Neural progenitor cell (in vitro differentiated cells): ENCODE data around the gene MYO1D. TPM values are rescaled to one million over a fixed set of nuclear protein-coding genes. Genes with fewer than 3 reads are reported as not detected.
A peak's percentile ranks its signal among the peaks of the same experiment; 100 is the strongest.

Experiments
- DNase-seq: peaks from one replicate; pipeline ENCODE4 v3.0.0-alpha.2; 2016; ENCODE audit warnings: low spot score
- H2AFZ ChIP-seq: fragments of 200-600 bp; sonication (generic); replicated peaks from 2 replicates; pipeline ENCODE4 v1.6.1; 2016; ENCODE audit warnings: antibody characterized with exemption
- H3F3A ChIP-seq: fragments of 200-600 bp; sonication (generic); 2 replicates; pipeline ENCODE4 v1.6.1; 2016; ENCODE audit warnings: antibody characterized with exemption, low read depth
- H3K27ac ChIP-seq: fragments of 200-600 bp; sonication (generic); 2 replicates; pipeline ENCODE4 v1.5.1; 2016; ENCODE audit warnings: mild to moderate bottlenecking
- H3K27me3 ChIP-seq: fragments of 200-600 bp; sonication (generic); 2 replicates; pipeline ENCODE4 v1.6.1; 2016; ENCODE audit warnings: mild to moderate bottlenecking, moderate library complexity
- H3K36me3 ChIP-seq: fragments of 200-600 bp; sonication (generic); 2 replicates; pipeline ENCODE4 v1.5.1; 2016
- H3K4me1 ChIP-seq: fragments of 200-600 bp; sonication (generic); 2 replicates; pipeline ENCODE4 v1.6.1; 2016; ENCODE audit warnings: mixed run types
- H3K4me2 ChIP-seq: fragments of 200-600 bp; sonication (generic); 2 replicates; pipeline ENCODE4 v1.6.1; 2016
- H3K4me3 ChIP-seq: fragments of 200-600 bp; sonication (generic); 2 replicates; pipeline ENCODE4 v1.5.1; 2016
- H3K79me2 ChIP-seq: fragments of 200-600 bp; sonication (generic); 2 replicates; pipeline ENCODE4 v1.6.1; 2016; ENCODE audit warnings: low read depth
- H3K9ac ChIP-seq: fragments of 200-600 bp; sonication (generic); 2 replicates; pipeline ENCODE4 v1.6.1; 2016
- H3K9me3 ChIP-seq: fragments of 200-600 bp; sonication (generic); 2 replicates; pipeline ENCODE4 v1.5.1; 2016; ENCODE audit warnings: low read depth
- H4K20me1 ChIP-seq: fragments of 200-600 bp; sonication (generic); 2 replicates; pipeline ENCODE4 v1.6.1; 2016; ENCODE audit warnings: low read depth
- H3K27ac Mint-ChIP-seq: 3 replicates; pipeline ENCODE4 v1.8.0; 2021; ENCODE audit warnings: mixed read lengths
- H3K27me3 Mint-ChIP-seq: 2 replicates; pipeline ENCODE4 v1.8.0; 2022; ENCODE audit warnings: low read depth, mild to moderate bottlenecking, inconsistent platforms, moderate library complexity, mixed read lengths; ENCODE audit not compliant: insufficient read depth
- H3K36me3 Mint-ChIP-seq: 3 replicates; pipeline ENCODE4 v1.8.0; 2021; ENCODE audit warnings: mixed read lengths
- H3K4me1 Mint-ChIP-seq: 3 replicates; pipeline ENCODE4 v1.8.0; 2021; ENCODE audit warnings: mixed read lengths
- H3K4me3 Mint-ChIP-seq: 3 replicates; pipeline ENCODE4 v1.8.0; 2021; ENCODE audit warnings: mild to moderate bottlenecking, moderate library complexity, mixed read lengths
- H3K9me3 Mint-ChIP-seq: 3 replicates; pipeline ENCODE4 v1.8.0; 2020; ENCODE audit warnings: mixed read lengths
- EZH2 ChIP-seq: fragments of 200-600 bp; sonication (generic); IDR thresholded peaks from 2 replicates; pipeline ENCODE4 v1.6.1; 2017; ENCODE audit warnings: antibody characterized with exemption, mild to moderate bottlenecking, moderate library complexity
- EZH2phosphoT487 ChIP-seq: fragments of 200-600 bp; sonication (generic); IDR thresholded peaks from 2 replicates; pipeline ENCODE4 v1.6.1; 2017; ENCODE audit warnings: antibody characterized with exemption
- total RNA-seq: library from RNA; depleted of rRNA; stranded (reverse); fragments of >200 nt; gene quantifications from 2 replicates; pipeline ENCODE4 v1.2.3, GENCODE V29; 2015; ENCODE audit warnings: low replicate concordance
- TF ChIP-seq, protein P1 (sequence below): fragments of 200-600 bp; sonication (generic); IDR thresholded peaks from 2 replicates; pipeline ENCODE4 v1.5.1; 2017; ENCODE audit warnings: antibody characterized with exemption, mild to moderate bottlenecking

MYO1D gene
- total RNA-seq, 1 donor from 2014 or later = 6.2 TPM

DNA sequence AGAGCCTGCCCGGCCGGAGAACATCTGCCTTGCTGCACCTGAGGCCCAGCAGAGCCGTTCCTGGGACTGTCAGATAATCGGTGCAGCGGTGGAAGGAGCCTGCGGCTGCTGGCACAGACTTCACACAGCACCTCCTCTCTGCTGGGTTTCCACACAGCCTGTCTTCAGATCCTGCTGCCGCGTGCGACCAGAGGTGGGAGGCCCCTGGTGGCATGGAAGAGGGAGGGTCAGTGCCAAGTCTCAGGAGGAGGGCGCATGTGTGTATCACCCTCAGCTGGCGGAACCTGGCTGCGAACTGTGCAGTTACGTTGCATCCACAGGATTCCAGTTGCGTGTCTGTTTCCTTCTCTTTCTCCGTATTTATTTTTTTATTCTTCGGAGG is 386.8 kb downstream of the MYO1D start:
- Histone ChIP-seq H2AFZ (no peak overlapping the region), H3K9me3 (no peaks in the 10 kb centered on the region), H4K20me1 (peaks cover 36% of the 10 kb centered on the region), H3K27ac (no peak overlapping the region), H3F3A (peaks cover 12% of the 10 kb centered on the region), H3K4me1 (peaks cover 35% of the 10 kb centered on the region), H3K27me3 (no peaks in the 10 kb centered on the region), H3K36me3 (no peaks in the 10 kb centered on the region), H3K4me2 (peak overlapping the region; percentile 96), H3K4me3 (no peak overlapping the region), H3K79me2 (peaks cover 31% of the 10 kb centered on the region), H3K9ac (no peak overlapping the region)
- Mint-ChIP-seq H3K27ac (no peak overlapping the region), H3K4me3 (peak overlapping the region; percentile 41), H3K9me3 (no peaks in the 10 kb centered on the region), H3K4me1 (peaks cover 68% of the 10 kb centered on the region), H3K27me3 (peaks cover 5% of the 10 kb centered on the region), H3K36me3 (peaks cover 18% of the 10 kb centered on the region)
- TF ChIP-seq EZH2phosphoT487 (no peak), EZH2 (no peak)
- TF ChIP-seq, protein P1, sequence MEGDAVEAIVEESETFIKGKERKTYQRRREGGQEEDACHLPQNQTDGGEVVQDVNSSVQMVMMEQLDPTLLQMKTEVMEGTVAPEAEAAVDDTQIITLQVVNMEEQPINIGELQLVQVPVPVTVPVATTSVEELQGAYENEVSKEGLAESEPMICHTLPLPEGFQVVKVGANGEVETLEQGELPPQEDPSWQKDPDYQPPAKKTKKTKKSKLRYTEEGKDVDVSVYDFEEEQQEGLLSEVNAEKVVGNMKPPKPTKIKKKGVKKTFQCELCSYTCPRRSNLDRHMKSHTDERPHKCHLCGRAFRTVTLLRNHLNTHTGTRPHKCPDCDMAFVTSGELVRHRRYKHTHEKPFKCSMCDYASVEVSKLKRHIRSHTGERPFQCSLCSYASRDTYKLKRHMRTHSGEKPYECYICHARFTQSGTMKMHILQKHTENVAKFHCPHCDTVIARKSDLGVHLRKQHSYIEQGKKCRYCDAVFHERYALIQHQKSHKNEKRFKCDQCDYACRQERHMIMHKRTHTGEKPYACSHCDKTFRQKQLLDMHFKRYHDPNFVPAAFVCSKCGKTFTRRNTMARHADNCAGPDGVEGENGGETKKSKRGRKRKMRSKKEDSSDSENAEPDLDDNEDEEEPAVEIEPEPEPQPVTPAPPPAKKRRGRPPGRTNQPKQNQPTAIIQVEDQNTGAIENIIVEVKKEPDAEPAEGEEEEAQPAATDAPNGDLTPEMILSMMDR = no peak
- no peak for DNase-seq

DNA sequence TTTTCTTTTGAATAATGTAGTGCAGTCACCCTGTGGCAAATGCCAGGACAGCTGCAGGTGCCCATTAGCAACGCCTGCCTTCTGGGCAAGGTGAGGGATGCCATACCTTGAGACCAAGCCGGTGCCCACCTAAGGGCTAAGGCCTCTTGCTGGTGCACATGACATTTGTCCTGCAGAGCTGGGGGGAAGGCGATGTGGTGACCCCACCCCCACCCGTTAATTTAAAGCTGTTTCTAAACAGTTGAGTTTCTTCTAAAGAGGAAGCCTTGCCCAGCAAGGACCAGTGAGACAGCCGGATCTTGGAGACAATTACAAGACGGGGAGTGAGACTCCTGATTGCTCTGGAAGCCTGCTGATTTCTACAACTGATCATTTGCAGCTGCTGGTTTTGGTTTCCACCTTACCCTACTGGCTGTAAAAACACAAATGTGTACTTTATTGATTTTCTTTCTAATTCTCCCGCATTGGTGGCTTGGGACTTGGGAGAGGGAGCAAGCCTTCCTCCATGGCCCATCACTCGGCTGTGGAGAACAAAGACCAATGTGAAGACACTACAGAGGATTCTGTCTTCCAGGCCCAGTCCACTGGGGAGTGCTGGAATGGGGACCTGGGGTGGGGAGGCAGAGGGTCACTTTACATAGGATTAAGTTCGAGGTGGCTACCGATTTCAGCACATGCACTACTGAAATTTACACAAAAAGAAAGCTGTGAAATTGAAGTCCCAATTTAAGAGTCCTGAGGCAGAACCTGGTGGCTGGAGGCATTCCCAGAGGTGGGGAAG is 387.4 kb downstream of the MYO1D start:
- Histone ChIP-seq H3K27ac (no peak overlapping the region), H3K36me3 (no peaks in the 10 kb centered on the region), H3K9ac (no peak overlapping the region), H3F3A (peaks cover 15% of the 10 kb centered on the region), H2AFZ (no peak overlapping the region), H3K27me3 (no peaks in the 10 kb centered on the region), H3K9me3 (no peaks in the 10 kb centered on the region), H4K20me1 (peaks cover 36% of the 10 kb centered on the region), H3K4me1 (peaks cover 35% of the 10 kb centered on the region), H3K4me3 (no peak overlapping the region), H3K79me2 (peaks cover 31% of the 10 kb centered on the region), H3K4me2 (peak overlapping the region; percentile 96)
- no peaks in the 10 kb centered on the region for H3K9me3 Mint-ChIP-seq
- H3K4me1 Mint-ChIP-seq = peaks cover 70% of the 10 kb centered on the region
- H3K36me3 Mint-ChIP-seq = peaks cover 18% of the 10 kb centered on the region
- no peak for DNase-seq
- TF ChIP-seq, protein P1 = no peak
- TF ChIP-seq EZH2 = no peak
- TF ChIP-seq EZH2phosphoT487 = no peak
- H3K27ac Mint-ChIP-seq = peak overlapping the region; percentile 37
- peak overlapping the region; percentile 89 for H3K4me3 Mint-ChIP-seq
- H3K27me3 Mint-ChIP-seq = peaks cover 5% of the 10 kb centered on the region

DNA sequence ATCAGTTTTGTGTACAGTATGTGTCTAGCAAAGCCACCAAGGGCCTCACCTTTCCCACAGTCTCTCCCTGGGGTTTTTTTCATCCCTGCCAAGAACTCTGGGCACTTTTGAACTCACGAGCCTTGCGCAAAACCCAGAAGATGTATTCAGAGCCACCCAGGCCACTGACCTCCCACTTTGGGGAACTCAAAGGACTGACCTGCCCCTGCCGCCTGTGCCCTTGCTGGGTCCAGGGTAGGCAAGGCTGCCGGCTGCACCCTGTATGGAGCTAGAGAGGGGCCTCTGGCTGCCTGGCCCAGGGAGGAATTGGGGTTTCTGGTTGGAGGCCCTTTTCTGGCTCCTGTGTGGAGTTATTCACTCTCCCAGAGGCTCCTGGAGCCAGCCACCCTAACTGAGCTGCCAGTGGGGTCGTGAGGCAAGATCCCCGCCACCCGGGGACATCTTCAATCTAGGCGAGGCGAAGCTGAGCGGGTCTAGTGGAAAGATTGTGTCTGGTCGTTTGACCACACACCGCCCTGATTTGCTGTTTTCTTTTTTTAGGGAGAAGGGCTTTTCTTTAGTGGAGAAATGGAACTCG is 388.2 kb downstream of the MYO1D start:
- Histone ChIP-seq H3F3A (peaks cover 23% of the 10 kb centered on the region), H2AFZ (no peak overlapping the region), H3K36me3 (no peaks in the 10 kb centered on the region), H3K27ac (no peak overlapping the region), H4K20me1 (peaks cover 36% of the 10 kb centered on the region), H3K4me3 (no peak overlapping the region), H3K9ac (no peak overlapping the region), H3K4me1 (peaks cover 41% of the 10 kb centered on the region), H3K27me3 (no peaks in the 10 kb centered on the region), H3K4me2 (peak overlapping the region; percentile 96), H3K9me3 (no peaks in the 10 kb centered on the region), H3K79me2 (peaks cover 31% of the 10 kb centered on the region)
- H3K4me1 Mint-ChIP-seq = peaks cover 77% of the 10 kb centered on the region
- no peak overlapping the region for H3K27ac Mint-ChIP-seq
- peaks cover 18% of the 10 kb centered on the region for H3K36me3 Mint-ChIP-seq
- peaks cover 5% of the 10 kb centered on the region for H3K27me3 Mint-ChIP-seq
- TF ChIP-seq, protein P1 = no peak
- no peak for TF ChIP-seq EZH2phosphoT487
- TF ChIP-seq EZH2 = no peak
- peak overlapping the region; percentile 89 for H3K4me3 Mint-ChIP-seq
- H3K9me3 Mint-ChIP-seq = no peaks in the 10 kb centered on the region
- no peak for DNase-seq
